ENCODE data around the gene ZBTB20.

The ZBTB20 gene

GRCh38 chr3:114721209-114721608, 425.9 kb downstream of the ZBTB20 start:
- Histone ChIP-seq H3K9me2 (replicated peaks; ENCODE audit: insufficient read depth, low read length) (no peaks in the 10 kb centered on the region), H3K9ac (ENCODE audit: low read length) (no peak overlapping the region), H3K4me2 (ENCODE audit: low read depth, low read length) (no peak overlapping the region), H3K36me3 (replicated peaks; ENCODE audit: insufficient read depth, low read length) (no peaks in the 10 kb centered on the region), H3K4me1 (ENCODE audit: low read length) (no peaks in the 10 kb centered on the region), H3K27me3 (replicated peaks; ENCODE audit: insufficient read depth, low read length) (no peaks in the 10 kb centered on the region), H3K9me3 (replicated peaks; ENCODE audit: insufficient read depth, low read length) (no peaks in the 10 kb centered on the region), H3F3A (ENCODE audit: insufficient read depth, low read length) (no peaks in the 10 kb centered on the region), H3K27ac (ENCODE audit: low read length) (no peak overlapping the region), H3K4me3 (ENCODE audit: low read length) (no peak overlapping the region), H3K79me2 (ENCODE audit: low read length) (no peaks in the 10 kb centered on the region), H2AFZ (ENCODE audit: low read length) (no peak overlapping the region), H4K20me1 (ENCODE audit: insufficient read depth, low read length) (no peaks in the 10 kb centered on the region)
- no peak for DNase-seq
- no peak for TF ChIP-seq EZH2phosphoT487 (IDR thresholded peaks at IDR 0.05; ENCODE audit: low read length)
- no peak for TF ChIP-seq CTCF (IDR thresholded peaks at IDR 0.05; ENCODE audit: low read length)
- TF ChIP-seq EZH2 (optimal IDR thresholded peaks at IDR 0.05; ENCODE audit: low read depth, low read length), result no peak

GRCh38 chr3:114718898-114719210, 428.2 kb downstream of the ZBTB20 start:
- no peak for DNase-seq

GRCh38 chr3:114718071-114718897, 428.8 kb downstream of the ZBTB20 start:
- Histone ChIP-seq H3K9ac (ENCODE audit: low read length) (no peak overlapping the region), H3K27me3 (replicated peaks; ENCODE audit: insufficient read depth, low read length) (no peaks in the 10 kb centered on the region), H3K4me3 (ENCODE audit: low read length) (no peak overlapping the region), H4K20me1 (ENCODE audit: insufficient read depth, low read length) (no peaks in the 10 kb centered on the region), H3F3A (ENCODE audit: insufficient read depth, low read length) (no peaks in the 10 kb centered on the region), H3K36me3 (replicated peaks; ENCODE audit: insufficient read depth, low read length) (no peaks in the 10 kb centered on the region), H3K9me2 (replicated peaks; ENCODE audit: insufficient read depth, low read length) (no peaks in the 10 kb centered on the region), H3K4me2 (ENCODE audit: low read depth, low read length) (no peak overlapping the region), H2AFZ (ENCODE audit: low read length) (no peak overlapping the region), H3K9me3 (replicated peaks; ENCODE audit: insufficient read depth, low read length) (no peaks in the 10 kb centered on the region), H3K27ac (ENCODE audit: low read length) (no peak overlapping the region), H3K4me1 (ENCODE audit: low read length) (no peaks in the 10 kb centered on the region), H3K79me2 (ENCODE audit: low read length) (no peaks in the 10 kb centered on the region)
- TF ChIP-seq CTCF (IDR thresholded peaks at IDR 0.05; ENCODE audit: low read length), result no peak
- no peak for TF ChIP-seq EZH2phosphoT487 (IDR thresholded peaks at IDR 0.05; ENCODE audit: low read length)
- TF ChIP-seq EZH2 (optimal IDR thresholded peaks at IDR 0.05; ENCODE audit: low read depth, low read length), result no peak
- DNase-seq, result no peak

More at GRCh38 chr3:114718898-114719210, 428.2 kb downstream of the ZBTB20 start:
- Histone ChIP-seq H4K20me1 (ENCODE audit: insufficient read depth, low read length) (no peaks in the 10 kb centered on the region), H3K9ac (ENCODE audit: low read length) (no peak overlapping the region), H3K27ac (ENCODE audit: low read length) (no peak overlapping the region), H3K36me3 (replicated peaks; ENCODE audit: insufficient read depth, low read length) (no peaks in the 10 kb centered on the region), H3K4me3 (ENCODE audit: low read length) (no peak overlapping the region), H3K79me2 (ENCODE audit: low read length) (no peaks in the 10 kb centered on the region), H3K4me1 (ENCODE audit: low read length) (no peaks in the 10 kb centered on the region), H3K27me3 (replicated peaks; ENCODE audit: insufficient read depth, low read length) (no peaks in the 10 kb centered on the region), H3F3A (ENCODE audit: insufficient read depth, low read length) (no peaks in the 10 kb centered on the region), H3K4me2 (ENCODE audit: low read depth, low read length) (no peak overlapping the region), H3K9me2 (replicated peaks; ENCODE audit: insufficient read depth, low read length) (no peaks in the 10 kb centered on the region), H3K9me3 (replicated peaks; ENCODE audit: insufficient read depth, low read length) (no peaks in the 10 kb centered on the region), H2AFZ (ENCODE audit: low read length) (no peak overlapping the region)
- TF ChIP-seq CTCF (IDR thresholded peaks at IDR 0.05; ENCODE audit: low read length) (no peak), EZH2 (optimal IDR thresholded peaks at IDR 0.05; ENCODE audit: low read depth, low read length) (no peak), EZH2phosphoT487 (IDR thresholded peaks at IDR 0.05; ENCODE audit: low read length) (no peak)

Data from MM.1S (cell line).